ENCODE results near the gene WSCD1.

DNA sequence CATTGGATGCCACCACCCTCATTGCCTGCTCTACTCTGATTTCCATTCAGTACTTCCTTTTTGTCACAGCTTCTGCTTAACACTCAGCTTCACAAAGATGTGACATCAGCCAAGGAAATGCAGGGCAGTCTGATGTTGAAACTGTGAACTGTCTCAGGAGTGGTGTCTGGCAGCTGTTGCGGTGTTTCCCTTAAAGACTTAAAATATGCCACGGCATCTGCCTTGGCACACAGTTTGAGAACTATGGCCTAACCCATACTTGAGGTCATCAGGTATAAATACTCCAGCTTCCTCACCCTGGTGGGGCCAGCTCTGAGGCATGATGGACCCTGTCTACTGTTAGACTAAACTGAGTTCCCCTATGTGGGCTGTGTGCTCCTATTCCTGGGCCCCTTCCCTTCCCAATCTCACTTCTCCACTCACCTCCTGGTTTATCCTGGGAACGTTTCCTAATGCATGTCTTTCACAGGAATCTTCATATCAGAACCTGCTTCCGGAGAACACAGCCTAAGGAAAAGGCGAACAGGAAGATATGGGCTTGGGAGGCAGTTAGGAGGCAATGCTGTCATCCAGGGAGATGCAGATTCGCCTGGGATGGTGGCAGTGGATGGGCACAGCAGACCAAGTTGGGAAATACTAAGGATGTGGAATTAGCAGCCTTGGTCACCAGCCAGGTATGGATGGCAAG, 96.5 kb downstream of the WSCD1 start:
- TF ChIP-seq, protein P1, sequence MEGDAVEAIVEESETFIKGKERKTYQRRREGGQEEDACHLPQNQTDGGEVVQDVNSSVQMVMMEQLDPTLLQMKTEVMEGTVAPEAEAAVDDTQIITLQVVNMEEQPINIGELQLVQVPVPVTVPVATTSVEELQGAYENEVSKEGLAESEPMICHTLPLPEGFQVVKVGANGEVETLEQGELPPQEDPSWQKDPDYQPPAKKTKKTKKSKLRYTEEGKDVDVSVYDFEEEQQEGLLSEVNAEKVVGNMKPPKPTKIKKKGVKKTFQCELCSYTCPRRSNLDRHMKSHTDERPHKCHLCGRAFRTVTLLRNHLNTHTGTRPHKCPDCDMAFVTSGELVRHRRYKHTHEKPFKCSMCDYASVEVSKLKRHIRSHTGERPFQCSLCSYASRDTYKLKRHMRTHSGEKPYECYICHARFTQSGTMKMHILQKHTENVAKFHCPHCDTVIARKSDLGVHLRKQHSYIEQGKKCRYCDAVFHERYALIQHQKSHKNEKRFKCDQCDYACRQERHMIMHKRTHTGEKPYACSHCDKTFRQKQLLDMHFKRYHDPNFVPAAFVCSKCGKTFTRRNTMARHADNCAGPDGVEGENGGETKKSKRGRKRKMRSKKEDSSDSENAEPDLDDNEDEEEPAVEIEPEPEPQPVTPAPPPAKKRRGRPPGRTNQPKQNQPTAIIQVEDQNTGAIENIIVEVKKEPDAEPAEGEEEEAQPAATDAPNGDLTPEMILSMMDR (IDR thresholded peaks at IDR 0.05) = no peak
- no peak for TF ChIP-seq POLR2A (IDR thresholded peaks at IDR 0.05)

Data from adrenal gland (tissue), 5 donors.